GM19463 (cell line): ENCODE data around the gene RHOD.

Experiments used
- ATAC-seq: cut with Tn5 transposase; IDR thresholded peaks from one replicate; pipeline ENCODE4 v1.9.1; 2021; ENCODE audit warnings: mild to moderate bottlenecking, moderate library complexity; ENCODE audit not compliant: unreplicated experiment

RHOD gene

GRCh38 chr11:67058506-67058905 lies 1.9 kb downstream of the RHOD start:
- no peak for ATAC-seq

- no peak for ATAC-seq
These were observed 3.0 kb downstream of the RHOD start for GRCh38 chr11:67059671-67060070.

- no peak for ATAC-seq
These were observed 3.5 kb downstream of the RHOD start for GRCh38 chr11:67060111-67060522.

- no peak for ATAC-seq
These were observed 6.1 kb downstream of the RHOD start for GRCh38 chr11:67062526-67063373.

GRCh38 chr11:67066333-67066709 lies 9.7 kb downstream of the RHOD start:
- ATAC-seq, result no peak

- no peak for ATAC-seq
These were observed 15.0 kb downstream of the RHOD start for GRCh38 chr11:67071420-67072284.

GRCh38 chr11:67072295-67072694 lies 15.6 kb downstream of the RHOD start:
- ATAC-seq, result no peak

- no peak for ATAC-seq
These were observed 17.3 kb downstream of the RHOD start for GRCh38 chr11:67073908-67074307.

GRCh38 chr11:67076202-67076601 lies 19.6 kb downstream of the RHOD start:
- ATAC-seq, result no peak

- ATAC-seq, result no peak
These were observed 22.5 kb downstream of the RHOD start for GRCh38 chr11:67079065-67079705.

GRCh38 chr11:67082071-67082791 lies 25.6 kb downstream of the RHOD start:
- no peak for ATAC-seq

GRCh38 chr11:67083786-67084366 lies 27.2 kb downstream of the RHOD start:
- no peak for ATAC-seq

GRCh38 chr11:67085617-67086016 lies 29.0 kb downstream of the RHOD start:
- ATAC-seq, result no peak

GRCh38 chr11:67090717-67091116 lies 34.1 kb downstream of the RHOD start:
- no peak for ATAC-seq

GRCh38 chr11:67095214-67095507 lies 38.5 kb downstream of the RHOD start:
- ATAC-seq, result no peak

- ATAC-seq, result no peak
These were observed 42.3 kb downstream of the RHOD start for GRCh38 chr11:67098799-67099429.

GRCh38 chr11:67099831-67100324 lies 43.2 kb downstream of the RHOD start:
- ATAC-seq, result no peak

- no peak for ATAC-seq
These were observed 46.0 kb downstream of the RHOD start for GRCh38 chr11:67102664-67103063.

- no peak for ATAC-seq
These were observed 49.3 kb downstream of the RHOD start for GRCh38 chr11:67105964-67106363.

- ATAC-seq, result no peak
These were observed 54.6 kb downstream of the RHOD start for GRCh38 chr11:67111261-67111660.
